IPS-18c (cell line): Measurements from ENCODE around the gene KIF3B.
A peak's percentile ranks its signal among the peaks of the same experiment; 100 is the strongest.
"Not testable (repeated sequence)": the region's sequence is repeated elsewhere in the genome, so short reads cannot be mapped to it uniquely, and the experiment has no call there.

ENCODE experiments used
- H3K4me3 ChIP-seq: 2 replicates; pipeline ENCODE4 v1.7.0; 2013; ENCODE audit warnings: low read depth, mild to moderate bottlenecking, low read length, moderate library complexity; ENCODE audit not compliant: insufficient read depth
- H3K9me3 ChIP-seq: one replicate; pipeline ENCODE4 v1.6.1; 2013; ENCODE audit warnings: mild to moderate bottlenecking, low read length, moderate library complexity; ENCODE audit not compliant: control insufficient read depth, insufficient read depth

KIF3B gene

GRCh38 chr20:32336918-32337347 is 59.5 kb downstream of the KIF3B start:
- Histone ChIP-seq H3K9me3 (no peaks in the 10 kb centered on the region), H3K4me3 (no peak overlapping the region)

GRCh38 chr20:32337937-32338661 is 60.6 kb downstream of the KIF3B start:
- H3K4me3 ChIP-seq = no peak overlapping the region
- no peaks in the 10 kb centered on the region for H3K9me3 ChIP-seq

GRCh38 chr20:32338665-32339064 is 61.2 kb downstream of the KIF3B start:
- no peak overlapping the region for H3K4me3 ChIP-seq

GRCh38 chr20:32339116-32339515 is 61.7 kb downstream of the KIF3B start:
- H3K4me3 ChIP-seq = no peak overlapping the region
- no peaks in the 10 kb centered on the region for H3K9me3 ChIP-seq

More at GRCh38 chr20:32338665-32339064, 61.2 kb downstream of the KIF3B start:
- no peaks in the 10 kb centered on the region for H3K9me3 ChIP-seq

- not testable (repeated sequence) for H3K9me3 ChIP-seq, H3K4me3 ChIP-seq
Measured at GRCh38 chr20:32341053-32341452, 63.6 kb downstream of the KIF3B start.

GRCh38 chr20:32343439-32343838 is 66.0 kb downstream of the KIF3B start:
- Histone ChIP-seq H3K9me3 (no peaks in the 10 kb centered on the region), H3K4me3 (peak overlapping the region; percentile 20; the same call in 1 of the 2 replicates)

GRCh38 chr20:32344835-32345506 is 67.5 kb downstream of the KIF3B start:
- no peak overlapping the region for H3K4me3 ChIP-seq
- no peaks in the 10 kb centered on the region for H3K9me3 ChIP-seq

GRCh38 chr20:32348207-32348606 is 70.8 kb downstream of the KIF3B start:
- no peaks in the 10 kb centered on the region for H3K9me3 ChIP-seq

GRCh38 chr20:32350421-32350820 is 73.0 kb downstream of the KIF3B start:
- no peak overlapping the region for H3K4me3 ChIP-seq
- no peaks in the 10 kb centered on the region for H3K9me3 ChIP-seq

More at GRCh38 chr20:32348207-32348606, 70.8 kb downstream of the KIF3B start:
- no peak overlapping the region for H3K4me3 ChIP-seq

- H3K9me3 ChIP-seq = no peaks in the 10 kb centered on the region
- H3K4me3 ChIP-seq = no peak overlapping the region
Measured at GRCh38 chr20:32352121-32352720, 74.8 kb downstream of the KIF3B start.

GRCh38 chr20:32353848-32354496 is 76.5 kb downstream of the KIF3B start:
- H3K9me3 ChIP-seq = no peaks in the 10 kb centered on the region
- no peak overlapping the region for H3K4me3 ChIP-seq

GRCh38 chr20:32354592-32355416 is 77.4 kb downstream of the KIF3B start:
- H3K9me3 ChIP-seq = no peaks in the 10 kb centered on the region
- H3K4me3 ChIP-seq = no peak overlapping the region

- Histone ChIP-seq H3K9me3 (no peaks in the 10 kb centered on the region), H3K4me3 (no peak overlapping the region)
Measured at GRCh38 chr20:32355417-32355841, 78.0 kb downstream of the KIF3B start.

GRCh38 chr20:32355907-32356621 is 78.6 kb downstream of the KIF3B start:
- not testable (repeated sequence) for H3K4me3 ChIP-seq, H3K9me3 ChIP-seq

GRCh38 chr20:32356622-32357374 is 79.3 kb downstream of the KIF3B start:
- H3K9me3 ChIP-seq = no peaks in the 10 kb centered on the region
- H3K4me3 ChIP-seq = no peak overlapping the region
